Naive B cell (primary cell): ENCODE results near the gene ISCA1. TPM values are rescaled to one million over a fixed set of nuclear protein-coding genes. Genes with fewer than 3 reads are reported as not detected.
"Not testable (repeated sequence)": the region's sequence is repeated elsewhere in the genome, so short reads cannot be mapped to it uniquely, and the experiment has no call there.

Experiments
- ATAC-seq, 2 donors: fragments of 150-1000 bp; cut with Tn5 transposase; 2 replicates each; pipeline ENCODE4 v1.10.0; 2021; ENCODE audit warnings: low read depth in 2 of 2, mild to moderate bottlenecking in 2 of 2, moderate library complexity in 2 of 2
- DNase-seq: peaks from one replicate; pipeline ENCODE4 v3.0.0; 2022
- H3K27ac Mint-ChIP-seq, 6 donors: one replicate each; pipeline ENCODE4 v1.8.0; 2020 to 2022; ENCODE audit warnings: mild to moderate bottlenecking in 6 of 6, mixed read lengths in 6 of 6, moderate library complexity in 5 of 6, inconsistent platforms in 2 of 6
- H3K27me3 Mint-ChIP-seq, 3 donors: one replicate each; pipeline ENCODE4 v1.8.0; 2021 to 2022; ENCODE audit warnings: mixed read lengths in 3 of 3, mild to moderate bottlenecking in 1 of 3
- H3K36me3 Mint-ChIP-seq, 2 donors: one replicate each; pipeline ENCODE4 v1.8.0; 2020 to 2022; ENCODE audit warnings: mixed read lengths in 2 of 2, inconsistent platforms in 1 of 2, mild to moderate bottlenecking in 1 of 2
- H3K4me1 Mint-ChIP-seq, 3 donors: one replicate each; pipeline ENCODE4 v1.8.0; 2020 to 2022; ENCODE audit warnings: mixed read lengths in 3 of 3, inconsistent platforms in 1 of 3, mild to moderate bottlenecking in 1 of 3, moderate library complexity in 1 of 3
- H3K4me3 Mint-ChIP-seq, 8 donors: one replicate each; pipeline ENCODE4 v1.8.0; 2020 to 2022; ENCODE audit warnings: mild to moderate bottlenecking in 8 of 8, mixed read lengths in 8 of 8, moderate library complexity in 8 of 8, inconsistent platforms in 2 of 8
- H3K9me3 Mint-ChIP-seq, 7 donors: one replicate each; pipeline ENCODE4 v1.8.0; 2020 to 2022; ENCODE audit warnings: mixed read lengths in 7 of 7, mild to moderate bottlenecking in 5 of 7, inconsistent platforms in 2 of 7, moderate library complexity in 1 of 7
- polyA plus RNA-seq, 6 donors: library from polyadenylated mRNA; unstranded; fragments of 300-500 nt; fragmentation: Illumina TruSeq; gene quantifications; one replicate each; pipeline ENCODE4 v1.2.3, GENCODE V29; 2021; ENCODE audit warnings: low read depth in 6 of 6

Gene ISCA1
- polyA plus RNA-seq = 10 to 100 TPM; 29.0 to 95.6 (median 42.2) TPM

GRCh38 chr9:86282077-86282978, at the start of gene ISCA1:
ISCA1 (minus strand) TSS chr9:86282538; CDS start chr9:86282458, 80 bp downstream.
- Mint-ChIP-seq H3K9me3 (no peaks in the 10 kb centered on the region), H3K27ac (peak within 1 kb of the TSS; percentile 95 to 98 (median 97)), H3K4me1 (peaks cover 22 to 33% (median 32%) of the 10 kb centered on the region in 3 donors), H3K4me3 (peak within 1 kb of the TSS; percentile 89 to 96 (median 94)), H3K27me3 (no peaks in the 10 kb centered on the region), H3K36me3 (no peaks in the 10 kb centered on the region)
- peak; percentile 99 for DNase-seq
- ATAC-seq = peak; percentile 80 to 81

- DNase-seq (no peak), ATAC-seq (no peak)
- H3K4me1 Mint-ChIP-seq = peaks cover 0 to 3% (median 0%) of the 10 kb centered on the region in 3 donors
- H3K4me3 Mint-ChIP-seq = no peak overlapping the region
- H3K27ac Mint-ChIP-seq = no peak overlapping the region
- no peaks in the 10 kb centered on the region for H3K27me3 Mint-ChIP-seq
- H3K9me3 Mint-ChIP-seq = peaks cover 0 to 9% (median 0%) of the 10 kb centered on the region in 7 donors
- H3K36me3 Mint-ChIP-seq = peaks cover 34 to 36% of the 10 kb centered on the region in 2 donors
These were observed 47.8 kb upstream of the ISCA1 start for GRCh38 chr9:86330186-86330585.

GRCh38 chr9:86329649-86330048, 47.3 kb upstream of the ISCA1 start:
- H3K27ac Mint-ChIP-seq = peak overlapping the region in 1 of 6 donors; percentile 61
- H3K4me3 Mint-ChIP-seq = no peak overlapping the region
- peaks cover 0 to 9% (median 0%) of the 10 kb centered on the region in 7 donors for H3K9me3 Mint-ChIP-seq
- H3K4me1 Mint-ChIP-seq = peaks cover 0 to 3% (median 0%) of the 10 kb centered on the region in 3 donors
- ATAC-seq (no peak), DNase-seq (no peak)
- no peaks in the 10 kb centered on the region for H3K27me3 Mint-ChIP-seq
- peaks cover 28 to 33% of the 10 kb centered on the region in 2 donors for H3K36me3 Mint-ChIP-seq

- Mint-ChIP-seq H3K27ac (peak overlapping the region in 1 of 6 donors; percentile 15), H3K9me3 (peaks cover 0 to 9% (median 0%) of the 10 kb centered on the region in 7 donors), H3K4me3 (no peak overlapping the region), H3K4me1 (peaks cover 0 to 7% (median 5%) of the 10 kb centered on the region in 3 donors), H3K27me3 (no peaks in the 10 kb centered on the region), H3K36me3 (peaks cover 24 to 32% of the 10 kb centered on the region in 2 donors)
- ATAC-seq (no peak), DNase-seq (no peak)
These were observed 45.8 kb upstream of the ISCA1 start for GRCh38 chr9:86328156-86328555.

GRCh38 chr9:86326536-86326935, 44.2 kb upstream of the ISCA1 start:
- Mint-ChIP-seq H3K9me3 (no peaks in the 10 kb centered on the region), H3K27me3 (no peaks in the 10 kb centered on the region), H3K27ac (no peak overlapping the region), H3K4me3 (no peak overlapping the region), H3K4me1 (peaks cover 3 to 9% (median 8%) of the 10 kb centered on the region in 3 donors), H3K36me3 (peaks cover 15 to 22% of the 10 kb centered on the region in 2 donors)
- ATAC-seq (no peak), DNase-seq (no peak)

GRCh38 chr9:86324901-86325300, 42.6 kb upstream of the ISCA1 start:
- ATAC-seq = no peak
- H3K4me1 Mint-ChIP-seq = peaks cover 3 to 9% (median 8%) of the 10 kb centered on the region in 3 donors
- no peaks in the 10 kb centered on the region for H3K27me3 Mint-ChIP-seq
- no peak overlapping the region for H3K4me3 Mint-ChIP-seq
- H3K9me3 Mint-ChIP-seq = no peaks in the 10 kb centered on the region
- peaks cover 12 to 35% of the 10 kb centered on the region in 2 donors for H3K36me3 Mint-ChIP-seq
- DNase-seq = no peak
- no peak overlapping the region for H3K27ac Mint-ChIP-seq

- peaks cover 3 to 9% (median 8%) of the 10 kb centered on the region in 3 donors for H3K4me1 Mint-ChIP-seq
- H3K27me3 Mint-ChIP-seq = no peaks in the 10 kb centered on the region
- no peaks in the 10 kb centered on the region for H3K9me3 Mint-ChIP-seq
- H3K4me3 Mint-ChIP-seq = no peak overlapping the region
- ATAC-seq (no peak), DNase-seq (no peak)
- H3K36me3 Mint-ChIP-seq = peaks cover 12 to 35% of the 10 kb centered on the region in 2 donors
- no peak overlapping the region for H3K27ac Mint-ChIP-seq
These were observed 42.0 kb upstream of the ISCA1 start for GRCh38 chr9:86324308-86324707.

- Mint-ChIP-seq H3K36me3 (peaks cover 12 to 35% of the 10 kb centered on the region in 2 donors), H3K27me3 (no peaks in the 10 kb centered on the region), H3K4me3 (no peak overlapping the region), H3K4me1 (peaks cover 3 to 9% (median 8%) of the 10 kb centered on the region in 3 donors), H3K9me3 (no peaks in the 10 kb centered on the region), H3K27ac (peak overlapping the region in 4 of 6 donors; percentile 8 to 88 (median 48))
- ATAC-seq (no peak), DNase-seq (no peak)
These were observed 40.8 kb upstream of the ISCA1 start for GRCh38 chr9:86322973-86323644.

GRCh38 chr9:86321373-86321772, 39.0 kb upstream of the ISCA1 start:
- H3K36me3 Mint-ChIP-seq = peaks cover 12 to 40% of the 10 kb centered on the region in 2 donors

GRCh38 chr9:86318187-86318586, 35.8 kb upstream of the ISCA1 start:
- H3K4me3 Mint-ChIP-seq = no peak overlapping the region
- H3K27ac Mint-ChIP-seq = peak overlapping the region in 1 of 6 donors; percentile 60
- DNase-seq = no peak
- peaks cover 6 to 16% (median 13%) of the 10 kb centered on the region in 3 donors for H3K4me1 Mint-ChIP-seq
- no peaks in the 10 kb centered on the region for H3K9me3 Mint-ChIP-seq
- H3K27me3 Mint-ChIP-seq = no peaks in the 10 kb centered on the region
- ATAC-seq = no peak
- H3K36me3 Mint-ChIP-seq = peaks cover 28 to 59% of the 10 kb centered on the region in 2 donors

More at GRCh38 chr9:86321373-86321772, 39.0 kb upstream of the ISCA1 start:
- Mint-ChIP-seq H3K4me1 (peaks cover 3 to 9% (median 8%) of the 10 kb centered on the region in 3 donors), H3K27me3 (no peaks in the 10 kb centered on the region), H3K27ac (no peak overlapping the region), H3K9me3 (no peaks in the 10 kb centered on the region), H3K4me3 (no peak overlapping the region)
- DNase-seq (no peak), ATAC-seq (no peak)

- no peak for DNase-seq
- Mint-ChIP-seq H3K36me3 (peaks cover 35 to 55% of the 10 kb centered on the region in 2 donors), H3K27me3 (no peaks in the 10 kb centered on the region), H3K4me1 (peaks cover 3 to 13% (median 11%) of the 10 kb centered on the region in 3 donors), H3K9me3 (peaks cover 0 to 4% (median 0%) of the 10 kb centered on the region in 7 donors), H3K4me3 (no peak overlapping the region), H3K27ac (peak overlapping the region in 1 of 6 donors; percentile 11)
- ATAC-seq = no peak
These were observed 32.7 kb upstream of the ISCA1 start for GRCh38 chr9:86315078-86315477.

- H3K27me3 Mint-ChIP-seq, ATAC-seq, H3K9me3 Mint-ChIP-seq, H3K4me3 Mint-ChIP-seq, DNase-seq: not testable (repeated sequence)
- peaks cover 3 to 13% (median 11%) of the 10 kb centered on the region in 3 donors for H3K4me1 Mint-ChIP-seq
- H3K27ac Mint-ChIP-seq = peak overlapping the region in 1 of 6 donors; percentile 73
- H3K36me3 Mint-ChIP-seq = peaks cover 35 to 71% of the 10 kb centered on the region in 2 donors
These were observed 30.6 kb upstream of the ISCA1 start for GRCh38 chr9:86312959-86313358.

GRCh38 chr9:86308687-86309086, 26.3 kb upstream of the ISCA1 start:
- Mint-ChIP-seq H3K4me1 (peaks cover 0 to 8% (median 0%) of the 10 kb centered on the region in 3 donors), H3K4me3 (no peak overlapping the region), H3K27me3 (no peaks in the 10 kb centered on the region), H3K27ac (no peak overlapping the region), H3K9me3 (peaks cover 0 to 4% (median 0%) of the 10 kb centered on the region in 7 donors), H3K36me3 (peaks cover 21 to 50% of the 10 kb centered on the region in 2 donors)
- ATAC-seq (no peak), DNase-seq (no peak)
